GM12892 (cell line): ENCODE data around the gene ARID5B.

ENCODE experiments used
- POLR2AphosphoS5 ChIP-seq: IDR thresholded peaks from 2 replicates; pipeline ENCODE4 v1.6.1; 2011; ENCODE audit warnings: low read depth, low read length, control low read depth
- TAF1 ChIP-seq: IDR thresholded peaks from 2 replicates; pipeline ENCODE4 v1.6.1; 2011; ENCODE audit warnings: low read depth, mild to moderate bottlenecking, control low read depth, low read length, borderline replicate concordance

DNA sequence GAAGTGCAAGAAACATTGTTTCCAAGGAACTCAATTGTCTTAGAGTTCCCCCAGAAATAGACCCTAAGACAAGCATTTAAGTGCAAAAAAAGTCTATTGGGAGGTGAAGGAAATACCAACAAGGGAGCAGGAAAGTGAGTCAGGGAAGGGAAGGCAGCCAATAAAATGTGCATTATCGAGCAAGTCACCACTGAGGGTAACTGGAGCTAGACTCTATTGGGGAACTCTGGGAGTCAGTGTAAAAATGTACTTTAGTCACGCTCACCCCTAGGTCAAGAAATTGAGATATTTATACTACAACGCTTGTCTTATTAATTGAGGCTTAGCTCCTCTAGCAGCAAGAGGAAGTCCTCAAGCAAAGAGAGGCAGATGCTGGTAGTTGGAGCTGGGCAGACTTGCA is 229.4 kb downstream of the ARID5B start:
- TF ChIP-seq TAF1, result no peak
- TF ChIP-seq POLR2AphosphoS5, result no peak
